GM12875 (cell line): ENCODE results near the gene TRIM47.

Experiments
- H3K4me3 ChIP-seq: one replicate; pipeline ENCODE4 v1.5.1; 2011; ENCODE audit warnings: low read depth, low read length, control low read depth
- TF ChIP-seq, protein P1 (sequence below): IDR thresholded peaks from 2 replicates; pipeline ENCODE4 v1.5.1; 2011; ENCODE audit warnings: low read depth, mild to moderate bottlenecking, control low read depth, inconsistent platforms, low read length, moderate library complexity, borderline replicate concordance; ENCODE audit not compliant: insufficient read depth

Gene TRIM47

DNA sequence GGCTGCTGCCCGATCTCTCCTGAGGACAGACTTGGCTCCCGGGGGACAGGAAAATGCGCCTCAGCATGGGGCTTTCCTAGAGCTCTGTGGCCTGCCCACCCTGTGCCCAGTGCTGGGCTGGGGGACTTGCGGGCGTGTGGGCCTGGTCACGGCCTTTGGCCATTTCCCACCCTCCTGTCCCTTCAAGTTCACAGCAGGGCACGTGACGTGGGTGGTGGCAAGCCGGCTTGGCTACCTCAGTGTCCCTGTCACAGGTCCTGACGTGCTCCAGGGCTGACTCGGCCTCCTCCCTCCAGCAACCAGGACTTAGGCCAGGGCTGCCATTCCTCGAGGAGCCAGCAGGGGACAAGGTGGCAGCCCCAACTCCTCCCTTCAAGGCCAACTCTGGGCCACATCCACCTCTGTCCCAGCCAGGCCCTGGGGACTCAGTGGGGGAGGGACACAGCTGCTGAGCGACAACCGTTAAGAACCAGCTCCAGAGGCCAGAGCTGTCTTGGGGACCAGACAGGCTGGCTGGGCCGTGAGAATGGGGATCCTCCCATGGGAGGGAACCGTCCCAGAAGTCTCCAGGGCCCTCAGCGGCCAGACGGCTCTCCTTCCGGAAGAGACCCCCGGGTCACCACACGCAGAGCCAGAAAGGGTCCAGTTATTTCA is 33.2 kb downstream of the TRIM47 start:
- TF ChIP-seq, protein P1, sequence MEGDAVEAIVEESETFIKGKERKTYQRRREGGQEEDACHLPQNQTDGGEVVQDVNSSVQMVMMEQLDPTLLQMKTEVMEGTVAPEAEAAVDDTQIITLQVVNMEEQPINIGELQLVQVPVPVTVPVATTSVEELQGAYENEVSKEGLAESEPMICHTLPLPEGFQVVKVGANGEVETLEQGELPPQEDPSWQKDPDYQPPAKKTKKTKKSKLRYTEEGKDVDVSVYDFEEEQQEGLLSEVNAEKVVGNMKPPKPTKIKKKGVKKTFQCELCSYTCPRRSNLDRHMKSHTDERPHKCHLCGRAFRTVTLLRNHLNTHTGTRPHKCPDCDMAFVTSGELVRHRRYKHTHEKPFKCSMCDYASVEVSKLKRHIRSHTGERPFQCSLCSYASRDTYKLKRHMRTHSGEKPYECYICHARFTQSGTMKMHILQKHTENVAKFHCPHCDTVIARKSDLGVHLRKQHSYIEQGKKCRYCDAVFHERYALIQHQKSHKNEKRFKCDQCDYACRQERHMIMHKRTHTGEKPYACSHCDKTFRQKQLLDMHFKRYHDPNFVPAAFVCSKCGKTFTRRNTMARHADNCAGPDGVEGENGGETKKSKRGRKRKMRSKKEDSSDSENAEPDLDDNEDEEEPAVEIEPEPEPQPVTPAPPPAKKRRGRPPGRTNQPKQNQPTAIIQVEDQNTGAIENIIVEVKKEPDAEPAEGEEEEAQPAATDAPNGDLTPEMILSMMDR: peak; percentile 95

DNA sequence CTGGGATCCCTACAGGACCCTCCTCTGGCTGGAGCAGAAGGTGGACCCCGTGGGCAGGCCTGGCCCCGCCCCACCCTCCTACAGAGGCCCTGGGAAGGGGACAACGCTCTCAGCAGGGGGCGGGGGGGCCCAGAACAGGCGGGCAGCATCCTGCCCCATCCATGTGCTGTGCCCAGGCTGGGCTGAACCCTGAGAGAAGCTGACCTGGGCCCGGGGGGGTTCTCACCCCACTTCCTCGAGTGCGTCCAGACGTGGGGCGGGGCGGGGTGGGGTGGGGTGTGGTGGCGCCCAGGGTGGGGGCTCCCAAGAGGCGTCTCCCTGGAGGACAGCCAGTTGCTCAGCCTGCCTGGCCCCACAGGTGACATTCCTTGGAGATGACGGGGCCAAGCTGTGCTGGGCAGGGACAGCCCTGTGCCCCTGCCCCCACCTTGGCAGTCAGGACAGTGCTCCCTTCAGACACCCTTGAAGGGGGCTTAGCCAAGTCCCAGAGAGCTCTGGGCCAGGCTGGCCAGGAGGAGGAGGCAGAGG is 33.8 kb downstream of the TRIM47 start:
- TF ChIP-seq, protein P1: no peak
- H3K4me3 ChIP-seq: peak overlapping the region; percentile 56

More for the DNA sequence above, 33.2 kb downstream of the TRIM47 start:
- H3K4me3 ChIP-seq: peak overlapping the region; percentile 21

DNA sequence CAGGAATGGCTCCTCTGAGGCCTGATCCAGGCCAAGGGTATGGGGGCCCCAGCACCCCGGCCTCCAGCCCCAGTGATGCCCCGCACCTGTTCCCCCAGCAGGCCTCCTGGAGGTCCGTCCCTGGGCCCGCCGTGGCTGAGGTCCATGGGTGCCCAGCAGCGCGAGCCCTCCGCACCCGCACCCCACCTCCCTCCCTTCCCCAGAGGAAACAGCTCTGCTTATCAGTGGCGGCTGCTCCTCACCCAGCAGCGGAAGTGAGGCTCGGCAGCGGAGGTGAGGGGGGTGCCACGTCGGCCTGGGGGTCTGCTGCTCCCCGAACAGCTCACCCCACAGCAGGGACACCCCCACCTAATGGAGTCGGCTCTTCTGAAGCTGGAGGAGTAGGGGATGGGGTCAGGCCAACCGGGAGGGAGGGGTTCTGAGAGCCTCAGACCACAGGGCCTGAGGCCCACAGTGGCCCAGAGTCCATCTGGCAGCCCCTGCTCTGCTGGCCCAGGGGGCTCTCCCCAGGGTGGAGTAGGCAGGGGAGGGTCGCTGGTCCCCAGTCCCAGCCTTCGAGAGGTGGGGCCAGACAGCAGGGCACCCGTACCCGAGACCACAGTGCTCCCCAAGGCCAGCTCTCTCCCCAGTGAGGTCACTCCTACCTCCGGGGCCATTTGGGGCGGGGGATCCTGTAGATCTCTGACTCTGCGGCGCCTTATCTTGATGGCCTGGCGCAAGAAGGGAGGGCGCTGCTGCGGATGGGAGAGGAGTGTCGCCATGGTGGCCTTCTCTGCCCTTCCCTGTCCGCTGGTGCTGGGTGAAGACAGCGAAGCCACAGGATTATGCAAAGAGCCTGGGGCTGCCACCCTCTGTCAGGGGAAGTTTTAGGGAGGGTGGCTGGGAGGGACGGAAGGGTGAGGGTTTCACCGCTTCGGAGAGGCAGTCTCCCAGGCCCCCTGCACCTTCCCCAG is 34.5 kb downstream of the TRIM47 start, which contains the start of gene UNC13D:
Gene UNC13D (minus strand): TSS at position 828 of the 953 bp plus-strand sequence. CDS start 67 bp downstream, at position 761.
- TF ChIP-seq, protein P1: no peak
- peak within 1 kb of the TSS; percentile 56 for H3K4me3 ChIP-seq

DNA sequence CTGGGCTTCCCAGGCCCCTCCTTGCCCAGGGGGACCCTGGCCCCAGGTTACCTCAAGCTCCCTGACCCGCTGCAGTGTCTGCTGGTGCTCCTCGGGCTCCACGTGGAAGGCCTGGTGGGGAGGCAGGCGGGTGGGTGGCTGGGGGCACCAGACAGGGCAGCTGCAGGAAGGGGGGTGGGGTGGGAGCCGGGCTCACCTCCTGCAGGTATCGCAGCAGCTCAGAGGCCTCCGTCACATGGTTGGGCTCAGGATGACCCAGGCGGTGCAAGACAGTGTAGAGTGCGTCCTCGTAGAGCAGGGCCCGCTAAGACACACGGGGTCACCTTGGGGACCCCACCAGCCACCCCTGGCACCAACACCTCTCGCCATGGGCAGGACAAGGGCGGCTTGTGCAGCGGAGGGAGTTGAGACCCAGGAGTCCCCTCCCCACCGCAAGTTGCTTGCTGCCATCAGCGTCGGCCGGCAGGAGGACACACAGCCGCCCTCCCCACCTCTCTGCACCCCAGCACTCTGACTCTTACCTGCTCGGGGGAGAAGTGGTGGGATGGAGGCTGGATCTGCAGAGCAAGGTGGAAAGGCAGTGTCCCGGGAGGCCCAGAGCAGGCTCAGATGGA is 35.3 kb downstream of the TRIM47 start:
- peak overlapping the region; percentile 56 for H3K4me3 ChIP-seq
- TF ChIP-seq, protein P1: peak; percentile 21; the same call in 1 of the 2 replicates

DNA sequence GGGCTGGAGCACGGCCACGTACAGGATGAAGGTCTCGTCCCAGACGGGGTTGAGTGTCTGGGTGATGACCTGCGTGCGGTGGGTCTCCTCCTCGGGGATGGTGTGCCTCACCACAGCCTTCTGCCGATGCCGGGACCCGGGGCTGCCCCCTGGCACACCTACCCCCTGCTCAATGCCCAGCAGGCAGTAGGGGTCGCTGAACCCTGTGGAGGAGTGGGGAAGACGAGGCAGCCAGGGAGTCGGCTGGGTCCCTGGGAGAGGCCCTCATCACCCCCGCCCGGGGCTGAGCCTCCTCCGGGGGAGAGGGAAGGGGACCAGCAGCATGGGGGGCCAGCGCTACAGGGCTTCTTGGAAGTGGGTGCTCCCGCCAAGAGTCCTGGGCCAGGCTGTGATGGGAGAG is 36.0 kb downstream of the TRIM47 start:
- H3K4me3 ChIP-seq: no peak overlapping the region
- TF ChIP-seq, protein P1: no peak

DNA sequence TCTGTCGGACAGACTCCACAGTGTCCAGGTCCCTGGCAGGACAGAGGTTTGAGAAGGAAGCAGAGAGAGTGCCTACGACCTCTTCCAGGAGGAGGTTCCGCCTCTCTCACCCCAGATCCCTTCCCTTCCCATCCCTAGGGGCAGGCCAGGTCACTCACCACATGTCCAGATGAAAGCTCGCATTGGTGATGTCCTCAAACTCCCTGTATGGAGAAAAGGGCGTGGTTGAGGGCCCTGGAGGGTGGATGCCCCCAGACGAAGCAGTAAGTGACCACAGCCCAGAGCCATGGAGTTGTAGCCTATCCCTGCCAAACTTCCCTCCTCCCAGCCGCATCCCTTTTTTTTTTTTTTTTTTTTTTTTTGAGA is 37.6 kb downstream of the TRIM47 start:
- TF ChIP-seq, protein P1: no peak
- H3K4me3 ChIP-seq: no peak overlapping the region
